ENCODE data around the gene ID4. TPM values are rescaled to one million over a fixed set of nuclear protein-coding genes. Genes with fewer than 3 reads are reported as not detected.

ID4 gene
- total and polyA plus RNA-seq, 11 donors = 1.5 to 29.6 (median 2.9) TPM

DNA sequence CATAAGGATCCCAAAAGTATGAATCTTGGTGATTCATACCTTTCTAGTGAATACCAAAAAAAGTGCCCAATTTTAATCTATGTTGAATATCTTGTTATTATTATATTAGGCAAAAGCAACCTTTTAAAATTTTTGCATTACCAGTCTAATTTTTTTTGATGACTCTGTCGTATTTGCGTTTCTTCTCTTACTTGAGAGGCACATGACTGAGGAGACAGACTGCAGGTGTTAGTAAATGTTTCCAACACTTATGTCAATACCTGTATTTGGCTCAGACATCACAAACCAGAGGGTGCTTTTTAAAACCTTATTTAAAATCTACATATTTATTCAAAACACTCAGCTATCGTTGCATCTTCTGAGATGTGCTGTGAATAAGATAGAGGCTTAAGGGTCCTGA is 27.1 kb downstream of the ID4 start:
- intact Hi-C loops (cut with DNase I) = no loop called here
- ATAC-seq (no peak), DNase-seq (no peak)
- Histone ChIP-seq H3K9me3 (no peaks in the 10 kb centered on the region), H3K27me3 (peaks cover 0 to 22% (median 0%) of the 10 kb centered on the region in 9 donors), H3K36me3 (no peaks in the 10 kb centered on the region), H3K27ac (no peak overlapping the region), H3K4me1 (no peaks in the 10 kb centered on the region), H3K4me3 (no peak overlapping the region)
- whole genome bisulfite sequencing, 4 donors = 84 to 91% (median 87%) methylated on average over 3 of the region's 3 CpGs
- no peak for TF ChIP-seq POLR2A (IDR thresholded peaks at IDR 0.05)
- TF ChIP-seq, protein P1, sequence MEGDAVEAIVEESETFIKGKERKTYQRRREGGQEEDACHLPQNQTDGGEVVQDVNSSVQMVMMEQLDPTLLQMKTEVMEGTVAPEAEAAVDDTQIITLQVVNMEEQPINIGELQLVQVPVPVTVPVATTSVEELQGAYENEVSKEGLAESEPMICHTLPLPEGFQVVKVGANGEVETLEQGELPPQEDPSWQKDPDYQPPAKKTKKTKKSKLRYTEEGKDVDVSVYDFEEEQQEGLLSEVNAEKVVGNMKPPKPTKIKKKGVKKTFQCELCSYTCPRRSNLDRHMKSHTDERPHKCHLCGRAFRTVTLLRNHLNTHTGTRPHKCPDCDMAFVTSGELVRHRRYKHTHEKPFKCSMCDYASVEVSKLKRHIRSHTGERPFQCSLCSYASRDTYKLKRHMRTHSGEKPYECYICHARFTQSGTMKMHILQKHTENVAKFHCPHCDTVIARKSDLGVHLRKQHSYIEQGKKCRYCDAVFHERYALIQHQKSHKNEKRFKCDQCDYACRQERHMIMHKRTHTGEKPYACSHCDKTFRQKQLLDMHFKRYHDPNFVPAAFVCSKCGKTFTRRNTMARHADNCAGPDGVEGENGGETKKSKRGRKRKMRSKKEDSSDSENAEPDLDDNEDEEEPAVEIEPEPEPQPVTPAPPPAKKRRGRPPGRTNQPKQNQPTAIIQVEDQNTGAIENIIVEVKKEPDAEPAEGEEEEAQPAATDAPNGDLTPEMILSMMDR (IDR thresholded peaks at IDR 0.05) = no peak

DNA sequence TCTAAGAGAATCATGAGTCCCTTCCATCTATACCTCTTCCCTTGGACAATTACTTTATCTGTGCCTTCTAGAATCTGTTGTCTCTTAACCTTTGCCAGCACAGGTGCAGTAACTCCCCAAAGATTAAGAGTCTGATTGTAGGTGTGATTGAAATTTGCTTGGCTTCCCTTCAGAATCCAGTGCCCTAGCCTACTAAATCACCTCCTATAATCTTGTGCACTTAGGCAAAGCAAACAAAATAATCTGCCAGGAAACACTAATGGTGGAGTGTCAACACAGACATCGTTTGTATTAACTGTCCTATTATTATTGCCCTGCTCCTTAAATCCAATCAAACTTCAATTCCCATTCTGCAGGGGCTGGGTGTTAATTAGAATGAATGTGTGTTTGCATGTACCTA is 28.0 kb downstream of the ID4 start:
- ATAC-seq = no peak
- peaks cover 0 to 22% (median 0%) of the 10 kb centered on the region in 9 donors for H3K27me3 ChIP-seq
- TF ChIP-seq, protein P1 (IDR thresholded peaks at IDR 0.05) = no peak
- TF ChIP-seq POLR2A (IDR thresholded peaks at IDR 0.05) = no peak
- H3K9me3 ChIP-seq = no peaks in the 10 kb centered on the region
- H3K4me1 ChIP-seq = no peaks in the 10 kb centered on the region
- intact Hi-C loops (cut with DNase I) = no loop called here
- no peak overlapping the region for H3K27ac ChIP-seq
- DNase-seq = no peak
- H3K36me3 ChIP-seq = no peaks in the 10 kb centered on the region
- WGBS, 4 donors = 41 to 52% (median 44%) methylated on average over 1 of the region's 1 CpG
- H3K4me3 ChIP-seq = no peak overlapping the region

DNA sequence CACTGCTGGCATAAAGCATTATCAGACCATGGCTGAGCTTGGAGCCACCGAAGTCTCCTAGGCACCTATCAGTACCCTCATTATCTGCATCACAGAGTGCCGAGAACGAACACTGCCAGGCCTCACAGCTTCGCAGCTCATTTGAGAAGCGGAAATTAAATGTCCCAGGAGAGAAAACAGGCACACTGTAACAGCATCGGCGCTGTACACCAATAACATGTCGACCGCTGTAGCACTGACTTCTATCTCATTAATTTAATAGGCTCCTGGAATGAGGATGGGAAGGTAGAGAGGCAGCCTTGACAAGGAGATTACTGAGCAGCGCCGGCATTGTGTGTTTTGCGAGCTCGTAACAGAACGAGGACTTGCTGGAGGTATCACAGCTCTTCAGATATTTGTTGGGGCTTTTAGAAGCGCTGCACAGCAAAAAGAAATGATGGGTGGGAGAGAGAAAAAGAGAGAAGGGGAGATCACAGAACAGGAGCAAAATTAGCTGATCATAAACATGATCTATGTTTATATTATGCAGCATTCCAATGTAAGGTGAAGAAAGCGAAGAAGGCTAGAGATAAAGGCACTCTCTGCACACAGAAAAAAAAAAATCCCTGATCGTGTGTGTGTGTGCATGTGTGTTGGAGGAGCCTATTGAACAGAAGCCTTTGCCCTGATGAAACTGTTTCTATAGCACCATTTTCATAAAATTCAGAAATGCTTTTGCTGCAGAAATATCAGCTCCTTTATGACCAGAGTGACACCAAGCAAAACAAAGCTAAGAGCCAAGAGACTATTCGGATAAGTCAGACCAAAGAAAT is 29.2 kb downstream of the ID4 start:
- 29 to 43% (median 35%) methylated on average over 18 of the region's 18 CpGs for WGBS, 4 donors
- no peak for ATAC-seq
- intact Hi-C loops (cut with DNase I) = no loop called here

DNA sequence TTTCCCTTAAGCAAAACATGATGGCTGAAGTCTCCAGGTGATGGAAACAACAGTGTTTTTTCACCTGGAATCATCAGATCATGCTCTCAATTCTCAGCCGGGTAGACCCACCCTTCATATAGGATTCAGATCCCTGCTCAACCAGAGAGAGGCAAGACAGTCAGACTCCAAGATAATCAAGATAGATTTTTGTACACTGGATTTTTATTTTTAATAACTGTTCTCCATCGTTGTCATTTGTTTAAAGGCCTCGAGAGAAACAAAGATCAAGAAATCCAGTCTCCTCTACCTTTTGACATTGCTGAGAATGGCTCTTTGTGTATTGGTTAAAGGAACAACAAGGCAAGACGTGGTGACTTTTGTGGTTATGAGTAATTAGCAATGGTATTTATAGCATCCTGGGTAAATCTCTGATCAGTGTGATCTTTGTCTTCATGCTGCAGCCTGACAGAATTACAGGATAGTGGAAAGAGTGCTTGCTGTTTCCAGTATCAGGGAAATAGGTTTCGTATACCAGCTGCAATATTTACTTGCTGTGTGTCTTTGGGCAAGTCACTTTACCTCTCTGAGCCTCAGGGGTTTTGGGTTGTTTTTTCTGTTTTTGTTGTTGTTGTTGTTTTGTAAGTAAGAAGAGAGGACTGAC is 29.9 kb downstream of the ID4 start:
- no peaks in the 10 kb centered on the region for H3K4me1 ChIP-seq
- TF ChIP-seq POLR2A (IDR thresholded peaks at IDR 0.05) = no peak
- TF ChIP-seq, protein P1 (IDR thresholded peaks at IDR 0.05) = no peak
- no peaks in the 10 kb centered on the region for H3K36me3 ChIP-seq
- intact Hi-C loops (cut with DNase I) = no loop called here
- no peak overlapping the region for H3K27ac ChIP-seq
- no peaks in the 10 kb centered on the region for H3K9me3 ChIP-seq
- WGBS, 4 donors = 65 to 81% (median 68%) methylated on average over 5 of the region's 5 CpGs
- ATAC-seq (no peak), DNase-seq (no peak)
- no peak overlapping the region for H3K4me3 ChIP-seq
- peaks cover 0 to 22% (median 0%) of the 10 kb centered on the region in 9 donors for H3K27me3 ChIP-seq

More for the DNA sequence above, 29.2 kb downstream of the ID4 start:
- Histone ChIP-seq H3K36me3 (no peaks in the 10 kb centered on the region), H3K4me1 (no peaks in the 10 kb centered on the region), H3K27me3 (peaks cover 0 to 22% (median 0%) of the 10 kb centered on the region in 9 donors), H3K27ac (no peak overlapping the region), H3K9me3 (no peaks in the 10 kb centered on the region), H3K4me3 (no peak overlapping the region)
- DNase-seq = no peak
- TF ChIP-seq, protein P1 (IDR thresholded peaks at IDR 0.05) = no peak
- TF ChIP-seq POLR2A (IDR thresholded peaks at IDR 0.05) = no peak

Data from heart left ventricle (tissue), 16 donors.